ENCODE measurements around the gene COP1. TPM values are rescaled to one million over a fixed set of nuclear protein-coding genes. Genes with fewer than 3 reads are reported as not detected.
"Not testable (repeated sequence)": the region's sequence is repeated elsewhere in the genome, so short reads cannot be mapped to it uniquely, and the experiment has no call there.

Gene COP1
- polyA plus RNA-seq, 3 donors = 15.9 to 35.3 (median 20.8) TPM

DNA sequence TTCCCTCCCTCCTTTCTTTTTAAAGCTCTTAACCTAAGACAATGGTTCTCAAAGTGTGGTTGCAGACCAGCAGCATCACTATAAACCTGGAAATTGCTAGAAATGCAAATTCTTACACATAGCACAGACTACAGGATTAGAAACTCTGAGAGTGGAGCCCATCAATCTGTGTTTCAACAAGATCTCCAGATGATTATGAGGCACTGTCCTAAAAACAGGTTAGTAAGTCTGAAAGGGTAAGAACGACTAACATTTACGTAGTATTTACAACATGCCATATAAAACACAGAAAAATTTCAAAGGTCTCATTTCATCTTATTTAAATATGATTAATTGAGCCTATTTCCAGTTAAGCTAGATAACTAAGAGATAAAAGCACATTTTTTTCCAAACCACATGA is 138.8 kb downstream of the COP1 start:
- H3K27ac ChIP-seq (ENCODE audit: low read depth, low read length) = no peak overlapping the region
- WGBS, 3 donors = 58 to 92% (median 91%) methylated on average over 2 of the region's 2 CpGs

DNA sequence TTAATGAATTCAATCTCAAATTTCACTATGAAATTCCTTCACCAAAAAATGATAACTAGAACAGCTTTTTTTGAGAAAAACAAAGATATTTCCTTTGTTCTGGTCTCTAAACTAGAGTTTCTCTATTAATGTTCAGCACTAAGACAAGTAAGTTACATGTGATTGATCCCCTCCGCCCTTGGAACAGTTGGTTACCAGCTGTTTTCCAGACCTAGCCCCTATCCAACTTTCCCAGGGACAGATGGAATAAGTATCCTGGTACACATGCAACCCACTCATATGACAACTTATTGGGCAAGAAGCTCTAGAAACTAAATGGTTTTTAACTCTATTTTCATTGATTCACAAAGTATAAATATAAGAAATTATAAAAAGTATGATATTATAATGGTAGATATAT is 140.4 kb downstream of the COP1 start:
- H3K27ac ChIP-seq (ENCODE audit: low read depth, low read length) = no peak overlapping the region
- WGBS, 3 donors = 53 to 97% (median 95%) methylated on average over 1 of the region's 1 CpG

DNA sequence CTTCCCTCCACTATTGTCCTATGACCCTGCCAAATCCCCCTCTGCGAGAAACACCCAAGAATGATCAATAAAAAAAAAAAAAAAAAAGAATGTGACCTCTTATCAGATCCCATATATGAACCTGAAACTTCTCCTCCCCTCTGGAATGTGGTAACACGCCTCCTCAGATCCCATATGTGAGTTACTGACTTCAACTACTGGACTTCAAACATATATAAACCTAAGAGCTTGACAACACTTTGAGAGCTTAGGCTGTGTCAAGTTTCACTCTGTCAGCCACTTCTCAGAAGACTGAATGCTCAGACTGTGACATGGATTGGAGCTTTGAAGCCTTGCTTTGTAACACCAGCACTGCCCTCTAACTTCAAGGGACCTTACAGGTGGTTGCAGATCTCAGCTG is 148.4 kb downstream of the COP1 start:
- 0 to 87% (median 48%) methylated on average over 1 to 2 of the region's 2 CpGs for WGBS, 3 donors
- H3K27ac ChIP-seq (ENCODE audit: low read depth, low read length) = no peak overlapping the region

DNA sequence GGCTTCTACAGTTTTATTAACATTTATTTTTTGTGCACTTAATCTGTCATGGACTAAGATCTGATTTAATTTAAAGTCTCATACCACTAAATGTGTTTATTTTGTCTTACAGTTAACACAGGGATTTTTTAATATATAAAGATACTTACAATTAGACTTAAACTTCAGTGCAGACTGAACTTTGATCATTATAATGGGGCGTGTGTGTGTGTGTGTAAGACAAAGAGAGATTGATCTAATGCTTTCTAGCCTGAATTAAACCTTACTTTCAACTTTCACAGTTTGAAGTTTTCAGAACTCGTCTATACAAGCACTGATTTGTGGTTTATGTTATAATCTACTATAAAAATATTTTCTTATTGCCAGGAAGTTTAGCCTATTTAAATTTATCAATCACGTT is 150.8 kb downstream of the COP1 start:
- 75 to 94% (median 91%) methylated on average over 3 of the region's 3 CpGs for WGBS, 3 donors
- no peak overlapping the region for H3K27ac ChIP-seq (ENCODE audit: low read depth, low read length)

DNA sequence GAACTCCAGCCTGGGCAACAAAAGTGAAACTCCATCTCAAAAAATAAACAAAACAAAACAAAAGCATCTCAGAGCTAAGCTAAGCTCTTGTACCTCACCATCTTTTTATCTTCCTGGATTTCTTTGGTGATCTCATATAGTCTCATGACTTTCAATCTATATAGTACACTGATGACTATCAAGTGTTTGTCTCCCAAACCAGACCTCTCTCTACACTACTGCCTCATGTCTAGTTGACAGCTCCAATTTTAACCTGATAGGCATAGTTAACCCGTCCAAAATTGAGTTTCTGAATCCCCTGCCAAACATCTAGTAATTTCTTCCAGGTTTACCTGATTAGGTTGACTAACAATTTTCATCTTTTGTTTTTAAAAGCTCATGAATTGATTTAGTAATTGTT is 151.7 kb downstream of the COP1 start:
- 90 to 94% (median 93%) methylated on average over 1 of the region's 1 CpG for WGBS, 3 donors

DNA sequence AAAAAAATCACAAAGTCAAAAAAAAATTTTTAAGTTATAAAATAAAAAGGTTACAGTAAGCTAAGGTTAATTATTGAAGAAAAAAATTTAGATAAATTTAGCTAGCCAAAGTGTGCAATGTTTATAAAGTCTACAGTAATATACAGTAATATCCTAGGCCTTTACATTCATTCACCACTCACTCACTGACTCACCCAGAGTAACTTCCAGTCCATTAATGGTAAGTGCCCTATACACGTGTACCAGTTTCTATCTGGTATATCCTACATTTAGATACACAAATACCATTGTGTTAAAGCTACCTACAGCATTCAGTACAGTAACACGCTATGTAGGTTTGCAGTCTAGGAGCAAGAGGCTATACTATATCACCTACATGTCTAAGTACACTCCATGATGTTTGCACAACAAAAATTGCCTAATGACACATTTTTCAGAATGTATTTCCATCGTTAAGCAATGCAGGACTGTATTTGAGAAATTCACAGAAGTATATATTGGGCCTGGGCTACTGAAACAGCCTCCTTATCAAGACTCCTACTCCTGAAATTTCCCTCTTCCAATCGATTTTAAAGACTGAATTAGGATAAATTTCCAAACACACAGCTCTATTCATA is 155.1 kb downstream of the COP1 start:
- no peak overlapping the region for H3K27ac ChIP-seq (ENCODE audit: low read depth, low read length)
- WGBS, 3 donors = 75 to 81% (median 77%) methylated on average over 4 of the region's 4 CpGs

More for the DNA sequence above, 151.7 kb downstream of the COP1 start:
- no peak overlapping the region for H3K27ac ChIP-seq (ENCODE audit: low read depth, low read length)

DNA sequence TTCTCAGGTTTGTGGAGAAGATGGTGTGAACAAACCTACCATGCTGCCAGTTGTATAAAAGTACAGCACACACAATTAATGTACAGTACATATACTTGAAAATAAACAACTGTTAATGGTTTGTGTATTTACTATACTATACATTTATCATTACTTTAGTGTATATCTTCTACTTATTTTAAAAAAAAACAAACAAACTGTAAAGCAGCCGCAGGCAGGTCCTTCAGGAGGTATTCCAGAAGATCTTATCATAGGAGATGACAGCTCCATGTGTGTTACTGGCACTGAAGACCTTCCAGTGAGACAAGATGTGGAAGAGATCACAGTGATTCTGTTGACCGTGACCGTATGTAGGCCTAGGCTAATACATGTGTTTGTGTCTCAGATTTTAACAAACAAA is 155.7 kb downstream of the COP1 start:
- no peak overlapping the region for H3K27ac ChIP-seq (ENCODE audit: low read depth, low read length)
- WGBS, 3 donors = 85 to 95% (median 95%) methylated on average over 3 of the region's 3 CpGs

DNA sequence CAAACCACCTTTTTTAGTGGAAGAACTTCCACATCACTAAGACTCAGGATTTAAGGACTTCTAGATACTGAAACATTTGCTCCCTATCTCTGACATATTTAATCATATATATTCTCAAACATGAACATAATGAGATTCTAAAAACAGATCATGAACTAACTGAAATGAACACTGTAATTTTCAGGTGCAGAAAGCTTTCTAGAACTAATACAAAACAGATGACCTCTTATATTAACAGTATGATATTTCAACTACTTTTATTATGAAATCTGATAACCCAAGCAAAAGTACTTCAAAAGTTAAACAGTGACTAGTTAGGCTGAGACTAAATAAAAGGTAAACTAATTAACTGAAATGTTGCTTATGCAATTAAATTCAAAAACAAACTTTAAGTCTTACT is 157.5 kb downstream of the COP1 start:
- no peak overlapping the region for H3K27ac ChIP-seq (ENCODE audit: low read depth, low read length)

DNA sequence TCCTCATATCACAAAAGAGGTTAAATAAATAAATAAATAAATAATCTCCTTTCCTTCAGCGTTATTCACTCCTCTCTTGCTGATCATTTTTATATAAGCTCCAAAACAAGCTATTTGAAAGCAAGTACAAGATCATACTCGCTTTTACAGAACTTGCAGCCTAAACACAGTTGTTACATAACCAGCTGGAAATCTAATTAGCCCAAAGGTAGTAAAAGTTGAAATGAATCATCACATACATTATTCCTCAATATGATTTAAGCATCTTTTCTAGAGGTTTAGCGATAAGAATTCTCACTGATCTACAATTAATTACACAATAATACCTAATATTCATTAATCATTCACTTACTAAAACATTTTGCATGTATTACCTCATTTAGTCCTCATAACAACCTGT is 160.2 kb downstream of the COP1 start:
- 95 to 98% (median 97%) methylated on average over 3 of the region's 3 CpGs for WGBS, 3 donors
- no peak overlapping the region for H3K27ac ChIP-seq (ENCODE audit: low read depth, low read length)

DNA sequence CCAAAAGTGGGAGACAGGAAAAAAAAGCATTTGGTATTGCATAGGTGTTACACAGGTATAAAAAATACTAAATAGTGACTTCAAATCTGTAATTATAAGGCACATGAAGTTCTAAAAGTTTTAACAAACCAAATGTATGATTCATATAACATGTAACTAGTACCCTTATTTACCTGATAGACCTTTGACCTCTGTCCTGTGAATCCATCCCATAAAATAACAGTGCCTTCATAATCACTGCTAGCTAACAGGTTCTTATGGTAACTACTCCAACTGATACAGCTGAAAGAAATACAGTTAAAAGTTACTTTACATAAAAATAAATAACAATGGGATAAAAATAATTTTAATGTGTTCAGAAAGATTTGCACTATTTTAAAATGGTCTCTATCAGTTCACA is 163.5 kb downstream of the COP1 start:
- H3K27ac ChIP-seq (ENCODE audit: low read depth, low read length) = no peak overlapping the region

DNA sequence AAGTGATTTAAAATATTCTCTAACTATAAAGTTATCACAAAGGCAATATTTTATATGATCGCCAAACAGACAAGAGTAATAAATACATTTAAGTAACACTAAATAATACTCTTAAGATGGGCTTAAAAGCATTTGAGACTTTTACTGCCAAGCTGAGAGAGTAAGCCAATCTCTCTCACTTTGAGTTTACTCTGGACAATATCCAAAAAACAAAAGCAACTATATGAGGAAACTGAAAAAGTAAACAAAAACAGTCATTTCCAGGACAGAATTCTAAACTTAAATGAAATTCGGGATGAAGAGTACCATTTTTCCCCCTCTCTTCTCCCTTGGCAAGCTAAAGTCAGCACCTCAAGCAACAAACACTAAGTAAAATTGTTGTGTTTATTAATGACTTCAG is 173.2 kb downstream of the COP1 start:
- H3K27ac ChIP-seq (ENCODE audit: low read depth, low read length) = no peak overlapping the region
- 36 to 70% (median 55%) methylated on average over 2 of the region's 2 CpGs for WGBS, 3 donors

DNA sequence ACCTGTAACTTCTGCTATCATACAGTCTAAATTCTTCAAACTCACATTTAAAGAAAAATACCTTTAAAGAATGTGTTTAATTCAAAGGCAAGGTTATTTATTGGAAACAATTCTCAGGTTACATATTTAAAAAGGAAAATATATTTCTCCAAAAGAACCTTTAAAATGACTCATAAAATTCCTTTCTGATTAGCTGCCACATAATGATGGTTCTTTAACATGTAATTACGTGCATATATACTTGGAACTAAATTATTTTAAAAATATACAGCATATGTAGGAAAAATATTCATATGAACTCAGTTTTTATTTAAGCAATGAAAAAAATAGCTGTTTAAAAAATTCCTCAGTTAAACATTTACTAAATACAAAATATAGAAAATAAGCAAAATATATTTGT is 173.6 kb downstream of the COP1 start:
- WGBS, 3 donors = 83 to 87% (median 85%) methylated on average over 1 of the region's 1 CpG
- no peak overlapping the region for H3K27ac ChIP-seq (ENCODE audit: low read depth, low read length)

DNA sequence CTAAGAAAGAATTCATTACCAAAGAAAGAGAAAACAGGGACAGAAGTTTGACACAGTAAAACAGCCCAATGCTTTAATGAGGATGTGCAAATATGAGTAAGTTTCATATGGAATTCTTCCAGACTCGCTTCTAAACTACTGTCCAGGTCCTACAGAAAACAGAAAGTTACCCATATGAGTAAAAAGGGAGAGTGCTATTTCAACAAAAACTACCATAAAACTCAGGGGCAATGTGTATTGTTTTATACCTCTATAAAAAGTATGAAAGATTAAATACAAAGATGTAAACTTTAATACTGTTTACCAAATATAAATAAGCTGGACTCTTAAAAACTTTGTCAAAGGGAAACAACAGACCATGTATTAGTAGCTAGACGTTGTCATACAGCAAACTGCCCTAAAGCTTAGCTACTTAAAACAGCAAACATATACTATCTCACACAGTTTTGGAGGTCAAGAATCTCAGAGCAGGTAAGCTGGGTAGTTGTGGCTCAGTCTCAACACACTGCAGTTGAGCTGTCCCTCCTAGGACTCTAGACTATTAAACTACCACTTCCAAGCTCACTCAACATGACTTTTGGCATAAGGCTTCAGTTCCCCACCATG is 174.9 kb downstream of the COP1 start:
- H3K27ac ChIP-seq (ENCODE audit: low read depth, low read length) = no peak overlapping the region
- WGBS, 3 donors = 76 to 93% (median 92%) methylated on average over 2 of the region's 2 CpGs

DNA sequence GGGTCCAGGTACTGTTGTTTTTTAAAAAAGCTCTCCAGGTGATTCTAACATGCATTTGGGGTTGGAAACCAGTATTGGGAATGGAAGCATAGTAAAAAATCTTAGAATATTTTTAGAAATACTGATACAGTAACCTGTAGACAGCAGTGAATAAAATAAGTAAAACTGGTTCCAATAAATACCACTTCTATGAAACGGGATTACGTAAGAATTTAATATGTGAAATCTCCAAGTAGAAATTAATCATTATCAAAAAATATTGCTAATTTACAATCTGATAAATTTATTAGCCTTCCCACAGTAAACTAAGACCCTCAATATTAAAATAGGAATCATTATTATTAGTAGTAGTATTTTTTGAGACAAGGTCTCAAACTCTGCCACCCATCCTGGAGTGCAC is 177.5 kb downstream of the COP1 start:
- no peak overlapping the region for H3K27ac ChIP-seq (ENCODE audit: low read depth, low read length)
- 98% methylated on average over 2 of the region's 2 CpGs for WGBS, 3 donors

DNA sequence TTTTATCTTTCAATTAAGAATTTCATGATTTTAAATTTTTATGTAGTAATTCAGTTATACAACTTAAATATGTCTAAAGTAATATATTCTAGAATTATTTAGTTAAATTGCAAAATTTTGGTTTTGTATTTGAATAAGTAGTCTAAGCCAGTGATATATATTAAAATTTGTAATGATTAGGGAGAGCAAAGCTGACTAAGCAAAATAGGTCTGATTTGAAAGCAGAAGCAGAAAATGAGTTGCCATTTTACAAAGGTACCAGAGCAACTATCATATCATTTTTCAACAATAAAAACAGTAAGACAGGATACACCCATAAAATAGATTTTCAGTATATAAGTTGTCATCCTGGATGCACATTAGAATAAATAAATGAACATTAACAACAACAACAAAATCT is 177.9 kb downstream of the COP1 start:
- no peak overlapping the region for H3K27ac ChIP-seq (ENCODE audit: low read depth, low read length)

DNA sequence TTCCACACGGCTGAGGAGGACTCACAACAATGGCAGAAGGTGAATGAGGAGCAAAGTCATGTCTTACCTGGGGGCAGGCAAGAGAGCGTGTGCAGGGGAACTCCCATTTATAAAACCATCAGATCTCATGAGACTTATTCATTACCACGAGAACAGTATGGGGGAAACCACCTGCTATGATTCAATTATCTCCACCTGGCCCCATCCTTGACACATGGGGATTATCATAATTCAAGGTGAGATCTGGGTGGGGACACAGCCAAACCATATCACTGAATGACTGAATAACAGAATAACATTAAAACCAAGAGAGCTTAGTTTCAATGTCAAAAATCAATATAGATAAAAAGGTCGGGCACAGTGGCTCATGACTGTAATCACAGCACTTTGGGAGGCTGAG is 179.2 kb downstream of the COP1 start:
- not testable (repeated sequence) for H3K27ac ChIP-seq (ENCODE audit: low read depth, low read length)
- WGBS, 3 donors = 63 to 94% (median 90%) methylated on average over 4 of the region's 4 CpGs

DNA sequence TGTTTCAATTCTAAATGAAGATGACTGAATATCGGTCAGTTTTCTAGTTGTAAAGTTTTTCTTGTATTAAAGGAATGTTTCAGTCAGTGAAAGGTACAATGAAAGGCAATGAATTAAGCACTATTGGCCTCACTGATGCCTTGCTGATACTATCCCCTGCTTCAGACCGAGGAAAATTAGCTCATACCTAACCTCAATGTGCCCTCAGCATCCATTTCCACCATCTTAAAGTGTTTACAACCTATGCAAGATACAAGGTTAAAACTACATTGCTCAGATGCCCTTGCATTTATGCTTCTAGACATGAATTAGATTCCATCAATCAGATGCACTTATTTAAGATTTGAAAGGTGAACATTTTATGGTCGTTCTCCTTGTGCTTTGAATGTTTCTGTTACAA is 184.5 kb downstream of the COP1 start:
- no peak overlapping the region for H3K27ac ChIP-seq (ENCODE audit: low read depth, low read length)
- WGBS, 3 donors = 70 to 93% (median 81%) methylated on average over 3 of the region's 3 CpGs

DNA sequence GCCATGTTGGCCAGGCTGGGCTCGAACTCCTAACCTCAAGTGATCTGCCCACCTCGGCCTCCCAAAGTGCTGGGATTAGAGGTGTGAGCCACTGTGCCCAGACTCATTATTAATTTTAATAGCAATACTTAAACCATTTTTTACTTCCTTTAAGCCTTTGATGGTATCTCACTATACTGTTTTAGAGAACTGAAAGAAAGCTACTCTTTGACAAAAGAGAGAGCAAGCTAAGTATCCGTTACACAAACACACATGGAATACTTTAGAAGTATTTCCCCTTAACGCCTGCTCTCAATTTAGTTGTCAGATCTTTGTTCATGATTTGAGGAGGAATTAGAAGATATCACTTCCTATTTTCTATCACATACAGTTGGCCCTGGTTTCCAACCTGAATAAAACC is 189.4 kb downstream of the COP1 start:
- WGBS, 3 donors = 87 to 92% (median 91%) methylated on average over 4 of the region's 4 CpGs
- no peak overlapping the region for H3K27ac ChIP-seq (ENCODE audit: low read depth, low read length)

DNA sequence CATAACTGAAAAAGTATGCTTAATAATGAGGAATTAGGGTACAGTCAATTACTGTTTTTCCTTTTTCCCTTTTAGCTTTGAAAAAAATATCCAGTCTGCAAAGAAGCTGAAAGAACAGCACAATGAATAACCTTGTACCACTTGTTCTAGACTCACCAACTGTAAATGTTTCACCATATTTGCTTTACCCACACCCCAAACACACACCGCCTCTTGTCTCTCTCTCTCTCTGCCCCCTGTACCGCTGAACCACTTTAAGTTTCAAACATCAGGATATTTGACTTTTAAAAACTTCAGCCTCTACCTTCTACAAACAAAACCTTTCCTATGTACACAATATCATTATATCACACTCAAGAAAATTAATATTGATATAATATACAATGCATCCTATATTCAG is 197.1 kb downstream of the COP1 start:
- 94 to 100% (median 97%) methylated on average over 2 of the region's 2 CpGs for WGBS, 3 donors
- no peak overlapping the region for H3K27ac ChIP-seq (ENCODE audit: low read depth, low read length)

DNA sequence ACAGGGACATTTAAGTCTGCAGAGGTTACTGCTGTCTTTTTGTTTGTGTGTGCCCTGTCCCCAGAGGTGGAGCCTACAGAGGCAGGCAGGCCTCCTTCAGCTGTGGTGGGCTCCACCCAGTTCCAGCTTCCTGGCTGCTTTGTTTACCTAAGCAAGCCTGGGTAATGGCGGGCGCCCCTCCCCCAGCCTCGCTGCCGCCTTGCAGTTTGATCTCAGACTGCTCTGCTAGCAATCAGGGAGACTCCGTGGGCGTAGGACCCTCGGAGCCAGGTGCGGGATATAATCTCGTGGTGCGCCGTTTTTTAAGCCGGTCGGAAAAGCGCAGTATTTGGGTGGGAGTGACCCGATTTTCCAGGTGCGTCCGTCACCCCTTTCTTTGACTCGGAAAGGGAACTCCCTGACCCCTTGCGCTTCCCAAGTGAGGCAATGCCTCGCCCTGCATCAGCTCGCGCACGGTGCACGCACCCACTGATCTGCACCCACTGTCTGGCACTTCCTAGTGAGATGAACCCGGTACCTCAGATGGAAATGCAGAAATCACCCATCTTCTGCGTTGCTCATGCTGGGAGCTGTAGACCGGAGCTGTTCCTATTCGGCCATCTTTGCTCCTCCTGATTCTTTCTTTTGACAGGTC is 199.2 kb downstream of the COP1 start:
- 96 to 98% (median 96%) methylated on average over 25 to 26 of the region's 28 CpGs for WGBS, 3 donors
- H3K27ac ChIP-seq (ENCODE audit: low read depth, low read length) = not testable (repeated sequence)
